ENCODE measurements around the gene SAPCD2. TPM values are rescaled to one million over a fixed set of nuclear protein-coding genes. Genes with fewer than 3 reads are reported as not detected.

The SAPCD2 gene
- polyA plus RNA-seq, 1 donor from 2014 or later = 0.22 TPM

- no peaks in the 10 kb centered on the region for H3K79me2 ChIP-seq (replicated peaks; ENCODE audit: insufficient read depth, low read length)
- H3K36me3 ChIP-seq (ENCODE audit: insufficient read depth, low read length) = no peaks in the 10 kb centered on the region
- no peak within 1 kb of the TSS for H3K9ac ChIP-seq (ENCODE audit: low read length)
- H2AFZ ChIP-seq (ENCODE audit: low read depth, low read length) = no peak within 1 kb of the TSS
- no peak within 1 kb of the TSS for H3K4me2 ChIP-seq (ENCODE audit: low read length)
- H3K27ac ChIP-seq (ENCODE audit: low read length) = no peak within 1 kb of the TSS
- peaks cover 64% of the 10 kb centered on the region for H3K27me3 ChIP-seq (ENCODE audit: insufficient read depth, low read depth, low read length)
- H3K9me3 ChIP-seq (ENCODE audit: low read length) = no peaks in the 10 kb centered on the region
- H3K4me3 ChIP-seq (ENCODE audit: low read length) = peak within 1 kb of the TSS; percentile 46
- H4K20me1 ChIP-seq (ENCODE audit: insufficient read depth) = no peaks in the 10 kb centered on the region
- TF ChIP-seq RAD21 (conservative IDR thresholded peaks at IDR 0.05) (no peak), MXI1 (conservative IDR thresholded peaks at IDR 0.05; ENCODE audit: poor library complexity, severe bottlenecking) (no peak), TAF1 (IDR thresholded peaks at IDR 0.05; ENCODE audit: low read depth) (no peak), REST (IDR thresholded peaks at IDR 0.05; ENCODE audit: borderline replicate concordance) (no peak), CTCF (IDR thresholded peaks at IDR 0.05; ENCODE audit: poor library complexity, severe bottlenecking) (no peak), POLR2AphosphoS5 (IDR thresholded peaks at IDR 0.05) (no peak), SMC3 (conservative IDR thresholded peaks at IDR 0.05; ENCODE audit: poor library complexity) (no peak), EZH2 (IDR thresholded peaks at IDR 0.05; ENCODE audit: borderline replicate concordance, insufficient read depth, low read length, poor library complexity, severe bottlenecking) (no peak), EP300 (conservative IDR thresholded peaks at IDR 0.05; ENCODE audit: poor library complexity, severe bottlenecking) (no peak)
- H3K9me2 ChIP-seq (ENCODE audit: insufficient read depth, low read length) = no peaks in the 10 kb centered on the region
- H3F3A ChIP-seq (ENCODE audit: insufficient read depth, low read length, poor library complexity, severe bottlenecking) = no peaks in the 10 kb centered on the region
Measured at GRCh38 chr9:137053944-137054931, 16.1 kb downstream of the SAPCD2 start, which contains the start of gene ENTPD2. ENTPD2 (minus strand) TSS chr9:137054061; CDS start chr9:137053997, 64 bp downstream.

- Histone ChIP-seq H3K27ac (ENCODE audit: low read length) (no peak overlapping the region), H3K27me3 (ENCODE audit: insufficient read depth, low read depth, low read length) (peaks cover 73% of the 10 kb centered on the region)
- peak; percentile 21 for TF ChIP-seq EZH2 (IDR thresholded peaks at IDR 0.05; ENCODE audit: borderline replicate concordance, insufficient read depth, low read length, poor library complexity, severe bottlenecking)
- TF ChIP-seq EP300 (conservative IDR thresholded peaks at IDR 0.05; ENCODE audit: poor library complexity, severe bottlenecking) = no peak
Measured at GRCh38 chr9:137052998-137053943, 17.1 kb downstream of the SAPCD2 start.

More at GRCh38 chr9:137052998-137053943, 17.1 kb downstream of the SAPCD2 start:
- Histone ChIP-seq H3K4me2 (ENCODE audit: low read length) (no peak overlapping the region), H4K20me1 (ENCODE audit: insufficient read depth) (no peaks in the 10 kb centered on the region), H3K36me3 (ENCODE audit: insufficient read depth, low read length) (no peaks in the 10 kb centered on the region), H2AFZ (ENCODE audit: low read depth, low read length) (no peak overlapping the region), H3F3A (ENCODE audit: insufficient read depth, low read length, poor library complexity, severe bottlenecking) (no peaks in the 10 kb centered on the region), H3K9me2 (ENCODE audit: insufficient read depth, low read length) (no peaks in the 10 kb centered on the region), H3K4me3 (ENCODE audit: low read length) (peak overlapping the region; percentile 46), H3K9ac (ENCODE audit: low read length) (no peak overlapping the region), H3K9me3 (ENCODE audit: low read length) (no peaks in the 10 kb centered on the region), H3K79me2 (replicated peaks; ENCODE audit: insufficient read depth, low read length) (no peaks in the 10 kb centered on the region)
